SH-SY5Y (cell line): ENCODE data around the gene MARK3.

Source experiments
- GATA2 ChIP-seq: IDR thresholded peaks from 2 replicates; pipeline ENCODE4 v1.6.1; 2011; ENCODE audit warnings: mild to moderate bottlenecking, low read depth, low read length
- GATA3 ChIP-seq: IDR thresholded peaks from 2 replicates; pipeline ENCODE4 v1.6.1; 2011; ENCODE audit warnings: low read depth, mild to moderate bottlenecking, low read length, moderate library complexity

Gene MARK3

DNA sequence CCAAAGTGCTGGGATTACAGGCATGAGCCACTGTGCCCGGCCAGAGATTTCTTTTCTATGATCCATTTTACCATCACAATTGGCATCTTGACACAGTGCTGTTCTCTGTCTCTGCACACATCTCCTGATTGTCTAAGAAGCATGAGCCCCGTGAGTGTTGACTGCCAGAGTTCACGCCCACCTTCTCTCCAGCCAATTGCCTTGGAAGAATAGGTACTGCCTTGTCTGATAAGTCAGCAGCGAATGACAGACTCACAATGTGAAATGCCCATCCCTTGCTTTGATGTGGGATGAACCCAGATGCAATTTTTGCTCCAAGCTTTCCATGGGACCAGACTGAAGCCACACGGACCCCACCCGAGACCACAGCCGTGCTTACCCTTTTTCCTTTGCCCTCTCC, 31.9 kb upstream of the MARK3 start:
- TF ChIP-seq GATA3 (no peak), GATA2 (no peak)

DNA sequence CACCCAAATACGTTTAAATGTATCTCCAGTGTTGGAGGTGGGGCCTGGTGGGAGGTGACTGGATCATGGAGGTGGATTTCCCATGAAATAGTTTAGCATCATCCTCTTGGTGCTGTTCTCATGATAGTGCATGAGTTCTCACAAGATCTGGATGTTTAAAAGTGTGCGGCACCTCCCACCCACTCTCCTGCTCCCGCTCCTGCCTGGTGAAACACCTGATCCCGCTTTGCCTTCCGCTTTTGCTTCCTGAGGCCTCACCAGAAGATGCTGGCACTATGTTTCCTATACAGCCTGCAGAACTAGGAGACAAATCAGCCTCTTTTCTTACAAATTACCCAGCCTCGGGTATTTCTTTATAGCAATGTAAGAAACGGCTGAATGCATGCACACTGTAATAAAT, 31.1 kb upstream of the MARK3 start:
- TF ChIP-seq GATA3 (no peak), GATA2 (no peak)

DNA sequence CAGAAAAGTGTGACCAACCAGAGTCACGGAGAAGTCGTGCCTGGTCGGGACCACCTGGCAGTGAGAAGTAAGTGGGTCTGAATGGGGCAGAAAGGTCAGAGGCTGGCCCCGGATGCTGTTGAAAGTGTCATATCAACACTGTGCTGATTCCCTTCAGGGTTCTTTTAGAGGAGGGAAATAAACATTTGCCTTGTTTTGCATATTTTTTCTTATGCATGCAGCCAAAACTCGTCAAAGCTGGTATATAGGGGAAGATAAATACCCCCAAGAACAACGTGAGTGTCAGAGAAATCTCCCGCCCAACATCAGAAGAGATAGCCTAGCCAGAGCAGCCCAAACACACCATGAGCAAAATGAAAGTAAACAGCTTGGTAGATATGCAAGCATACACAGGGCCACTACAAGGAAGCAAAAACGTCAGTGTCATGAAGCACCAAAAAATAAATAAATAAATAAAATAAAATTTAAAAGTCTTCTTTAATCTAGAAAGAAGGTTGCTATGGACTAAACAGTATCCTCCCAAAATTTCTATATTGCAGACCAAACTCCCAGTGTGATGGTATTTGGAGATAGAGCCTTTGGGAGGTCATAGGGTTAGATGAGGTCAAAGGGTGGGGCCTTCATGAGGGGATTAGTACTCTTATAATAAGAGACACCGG, 29.1 kb upstream of the MARK3 start:
- TF ChIP-seq GATA3 (no peak), GATA2 (no peak)

DNA sequence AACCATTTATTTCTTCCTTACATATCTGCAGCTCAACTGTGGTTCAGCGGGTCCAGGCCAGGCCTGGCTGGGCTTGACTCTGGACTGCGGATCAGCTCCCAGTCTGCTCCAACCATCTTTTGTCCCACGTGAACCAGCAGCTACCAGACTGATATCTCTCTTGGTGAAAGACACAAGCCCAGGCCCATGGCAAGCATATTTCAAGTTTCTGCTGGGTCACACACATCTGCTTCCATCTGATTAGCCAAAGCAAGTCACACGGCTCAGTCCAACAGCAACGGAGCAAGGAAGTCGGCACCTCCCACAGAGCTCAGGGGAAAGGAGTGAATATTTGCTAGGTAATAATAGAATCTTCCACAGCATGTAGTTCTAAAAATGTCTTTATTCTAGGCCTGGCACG, 24.7 kb upstream of the MARK3 start:
- TF ChIP-seq GATA3 = no peak
- TF ChIP-seq GATA2 = no peak

DNA sequence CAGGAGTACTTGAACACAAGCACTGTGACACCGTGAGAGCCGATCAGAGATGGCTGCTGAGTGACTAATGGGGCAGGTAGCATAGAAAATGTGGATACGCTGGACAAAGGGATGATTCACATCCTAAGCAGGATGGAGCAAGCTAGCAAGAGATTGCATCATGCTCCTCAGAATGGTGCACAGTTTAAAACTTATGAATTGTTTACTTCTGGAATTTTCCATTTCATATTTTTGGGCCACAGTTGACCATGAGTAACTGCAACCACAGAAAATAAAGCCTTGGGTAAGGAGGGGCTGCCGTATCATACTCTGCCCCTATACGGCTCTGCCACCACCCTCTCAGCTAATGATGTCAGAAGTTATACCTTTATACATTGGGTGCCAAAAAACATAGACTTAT, 23.3 kb upstream of the MARK3 start:
- TF ChIP-seq GATA3 (no peak), GATA2 (no peak)

DNA sequence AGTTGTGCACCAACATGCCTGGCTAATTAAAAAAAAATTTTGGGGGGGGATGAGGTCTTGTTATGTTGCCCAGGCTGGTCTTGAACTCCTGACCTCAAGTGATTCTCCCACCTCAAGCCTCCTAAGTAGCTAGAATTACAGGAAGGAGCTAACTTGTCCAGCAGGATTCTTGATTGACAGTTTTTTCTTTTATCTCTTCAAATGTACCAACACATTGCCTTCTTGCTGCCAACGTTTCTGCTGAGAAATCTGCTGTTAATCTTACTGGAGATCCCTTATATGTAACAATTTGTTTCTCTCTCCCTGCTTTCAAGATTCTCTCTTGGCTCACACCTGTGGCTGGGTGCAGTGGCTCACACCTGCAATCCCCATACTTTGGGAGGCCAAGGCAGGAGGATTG, 22.4 kb upstream of the MARK3 start:
- TF ChIP-seq GATA2 = no peak

DNA sequence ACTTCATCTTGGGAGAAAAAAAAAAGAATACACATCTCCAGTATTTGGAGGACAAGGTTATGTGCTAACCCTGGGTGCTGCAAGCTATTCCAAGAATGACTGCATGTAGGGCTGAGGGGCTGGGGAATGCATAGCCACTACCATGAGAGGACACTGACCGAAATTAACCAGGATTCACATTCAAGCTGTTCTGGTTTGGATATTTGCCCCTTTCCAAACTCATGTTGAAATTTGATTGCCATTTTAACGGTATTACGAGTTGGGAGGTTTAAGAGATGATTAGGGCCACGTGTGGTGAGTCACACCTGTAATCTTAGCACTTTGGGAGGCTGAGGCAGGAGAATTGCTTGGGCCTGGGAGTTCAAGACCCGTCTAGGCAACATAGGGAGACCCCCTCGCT, 18.5 kb upstream of the MARK3 start:
- TF ChIP-seq GATA2 = no peak
- TF ChIP-seq GATA3 = no peak

DNA sequence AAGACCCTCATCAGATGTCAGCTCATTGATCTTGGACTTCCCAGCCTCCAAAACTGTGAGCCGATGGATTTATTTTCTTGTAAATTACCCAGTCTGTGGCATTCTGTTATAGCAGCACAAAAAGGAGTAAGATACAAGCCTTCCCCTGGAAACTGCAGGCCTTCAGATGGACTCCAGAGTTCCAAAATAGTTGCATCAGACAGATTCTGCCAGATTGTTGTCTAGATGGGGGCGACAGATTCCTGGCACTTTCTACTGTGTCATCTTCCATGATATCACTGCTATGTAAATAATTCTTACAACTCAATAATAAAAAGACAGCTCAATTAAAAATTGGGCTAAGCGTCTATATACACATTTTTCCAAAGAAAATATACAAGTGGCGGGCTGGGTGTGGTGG, 17.2 kb upstream of the MARK3 start:
- TF ChIP-seq GATA2 = no peak
- no peak for TF ChIP-seq GATA3

DNA sequence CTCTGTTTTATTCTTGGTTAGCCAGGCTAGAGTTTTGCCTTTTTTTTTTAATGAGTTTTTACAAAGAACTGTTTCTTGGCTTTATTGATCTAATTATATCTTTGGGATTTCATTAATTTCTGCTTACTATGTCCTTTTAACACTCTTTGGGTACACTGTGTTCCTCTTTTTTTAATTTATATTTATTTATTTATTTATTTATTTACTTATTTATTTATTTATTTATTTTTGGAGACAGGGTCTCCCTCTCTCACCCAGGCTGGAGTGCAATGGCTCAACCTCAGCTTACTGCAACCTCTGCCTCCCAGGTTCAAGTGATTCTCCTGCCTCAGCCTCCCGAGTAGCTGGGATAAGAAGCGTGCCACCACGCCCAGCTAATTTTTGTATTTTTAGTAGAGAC, 15.1 kb upstream of the MARK3 start:
- TF ChIP-seq GATA2 = no peak
- TF ChIP-seq GATA3 = no peak

DNA sequence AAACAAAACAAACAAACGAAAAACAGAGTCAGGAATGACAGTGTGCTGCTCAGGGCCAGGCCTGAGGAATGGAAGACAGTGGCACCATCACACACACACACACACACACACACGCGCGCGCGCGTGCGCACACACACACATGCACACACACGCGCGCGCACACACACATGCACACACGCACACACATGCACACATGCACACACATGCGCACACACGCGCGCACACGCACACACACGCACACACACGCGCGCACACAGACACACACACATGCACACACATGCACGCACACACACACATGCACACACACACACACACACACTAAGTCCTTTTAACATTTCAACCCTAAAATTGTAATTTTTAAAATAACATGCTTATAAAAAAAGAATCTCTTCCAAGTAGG, 13.2 kb upstream of the MARK3 start:
- TF ChIP-seq GATA2 = no peak
- TF ChIP-seq GATA3 = no peak

DNA sequence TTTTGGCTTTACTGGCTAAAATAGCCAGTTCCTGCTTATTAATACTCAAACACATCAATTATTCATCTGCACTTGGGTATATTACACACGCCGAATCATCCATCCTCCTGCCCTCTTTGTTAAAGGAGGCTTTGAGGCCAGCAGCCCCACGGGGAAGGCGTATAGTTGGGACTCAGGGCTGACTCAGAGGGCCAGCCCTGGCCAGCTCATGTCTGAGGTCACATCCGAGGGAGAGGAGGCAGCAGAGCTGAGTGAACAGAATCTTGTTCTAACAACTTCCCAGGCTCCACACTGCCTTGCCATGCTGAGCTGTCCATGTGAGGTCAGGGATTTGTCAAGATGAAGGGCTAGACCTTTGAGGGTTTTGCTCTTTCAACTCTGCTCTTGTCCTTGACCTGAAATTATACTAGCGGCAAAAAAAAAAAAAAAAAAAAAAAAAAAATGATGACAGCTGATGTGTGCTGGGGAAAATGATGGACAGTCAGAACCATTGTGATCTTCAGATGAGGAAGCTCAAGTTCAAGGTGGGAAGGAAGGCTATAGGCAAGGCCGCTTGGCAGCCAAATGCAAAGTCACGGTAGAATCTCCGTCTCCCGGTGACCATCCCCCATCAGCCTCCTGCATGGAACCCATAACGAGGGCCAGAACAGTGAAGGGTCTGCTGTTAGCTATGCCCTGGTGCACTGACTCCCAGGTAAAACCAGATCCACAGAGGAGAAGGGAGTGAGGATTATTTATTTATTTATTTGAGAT, 12.5 kb upstream of the MARK3 start:
- no peak for TF ChIP-seq GATA3
- no peak for TF ChIP-seq GATA2

DNA sequence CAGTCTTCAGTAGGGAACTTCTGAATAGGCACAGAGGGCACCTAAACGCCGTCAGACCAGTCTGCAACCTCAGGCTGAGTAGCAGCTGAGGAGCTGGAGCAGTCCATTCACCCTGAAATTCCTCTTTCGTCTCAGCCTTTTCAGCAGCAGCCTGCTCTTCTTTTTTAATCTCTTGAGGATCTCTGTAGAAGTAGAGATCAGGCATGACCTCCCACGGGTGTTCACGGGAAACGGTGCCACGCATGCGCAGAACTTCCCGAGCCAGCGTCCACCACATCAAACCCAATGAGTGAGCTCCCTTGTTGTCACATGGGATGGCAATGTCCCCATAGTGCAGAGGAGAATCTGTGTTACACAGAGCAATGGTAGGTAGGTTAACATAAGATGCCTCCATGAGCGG, 11.1 kb upstream of the MARK3 start:
- TF ChIP-seq GATA2 (peak; percentile 76), GATA3 (no peak)

DNA sequence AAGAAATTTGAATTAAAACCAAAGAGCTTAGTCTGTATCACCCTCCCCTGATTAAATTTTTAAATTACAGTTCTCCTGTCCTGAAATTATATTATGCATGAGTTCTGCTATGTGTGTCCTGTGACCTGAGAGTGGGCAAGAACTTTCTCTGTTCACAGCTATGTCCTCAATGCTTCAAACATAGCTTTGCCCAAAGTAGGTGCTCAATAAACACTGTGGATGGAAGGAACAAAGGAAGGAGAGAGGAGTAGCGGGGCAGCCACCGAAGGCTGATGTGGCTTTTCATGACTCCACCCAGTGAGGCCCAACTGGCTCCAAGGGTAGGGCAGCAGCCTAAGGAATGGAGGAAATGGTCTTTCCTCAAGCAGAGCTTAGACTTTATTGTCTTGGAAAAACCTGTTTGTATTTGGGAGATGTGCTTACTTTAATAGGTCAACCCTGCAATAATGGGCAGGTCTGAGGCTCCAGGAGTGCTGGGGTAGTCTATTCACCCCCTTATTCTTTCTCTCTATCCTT, 7.6 kb upstream of the MARK3 start:
- TF ChIP-seq GATA2 = no peak
- TF ChIP-seq GATA3 = no peak

DNA sequence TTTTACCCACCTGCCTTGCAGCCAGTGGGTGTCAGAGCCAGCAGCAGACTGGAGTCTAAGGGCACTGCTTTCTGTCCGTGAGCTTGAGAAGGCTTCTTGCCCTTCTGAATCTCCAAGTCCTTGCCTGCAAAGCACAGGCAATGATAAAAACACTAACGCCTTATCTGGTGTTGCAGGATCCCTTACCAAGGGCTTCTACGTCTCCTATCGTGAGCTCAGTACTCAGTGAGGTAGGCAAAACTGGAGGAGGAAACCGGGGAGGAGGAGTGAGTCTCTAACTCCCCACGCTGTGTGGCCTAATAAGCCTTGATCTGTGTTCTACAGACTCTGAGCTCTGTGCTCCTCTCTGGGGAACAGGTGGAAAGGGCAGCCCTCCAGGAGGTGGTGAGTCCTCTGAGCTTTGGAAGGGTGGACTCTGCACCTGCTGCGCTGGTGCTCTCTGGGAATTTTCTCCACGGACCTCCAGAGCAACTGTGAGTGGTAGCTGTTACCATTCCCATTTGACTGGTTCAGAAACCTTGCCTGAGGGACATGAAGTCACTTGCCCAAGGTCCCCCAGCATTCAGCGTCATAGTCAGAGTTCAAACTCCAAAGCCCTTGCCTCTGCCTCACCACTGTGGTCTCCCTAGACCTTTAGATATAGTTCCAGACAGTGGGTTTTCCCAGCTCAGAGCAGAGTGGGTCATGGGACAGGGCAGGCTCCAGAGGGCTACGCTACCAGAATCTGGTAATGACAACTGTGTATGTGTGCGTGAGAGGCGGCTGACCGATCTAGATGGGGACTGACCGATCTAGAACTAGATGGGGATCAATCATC, 7.0 kb upstream of the MARK3 start:
- TF ChIP-seq GATA3 = no peak
- no peak for TF ChIP-seq GATA2
